GM23248 (cell line): ENCODE measurements around the gene MISP3. TPM values are rescaled to one million over a fixed set of nuclear protein-coding genes. Genes with fewer than 3 reads are reported as not detected.

ENCODE experiments used
- DNase-seq: peaks from one replicate; pipeline ENCODE4 v3.0.0-alpha.2; 2015
- H2AFZ ChIP-seq: fragments of 200-600 bp; sonication (generic); 2 replicates; pipeline ENCODE4 v1.6.1; 2016; ENCODE audit warnings: antibody characterized with exemption
- H3F3A ChIP-seq: fragments of 200-600 bp; sonication (generic); 2 replicates; pipeline ENCODE4 v1.6.1; 2016; ENCODE audit warnings: mild to moderate bottlenecking, antibody characterized with exemption, mixed run types; ENCODE audit not compliant: insufficient read depth
- H3K27ac ChIP-seq: fragments of 200-600 bp; sonication (generic); 2 replicates; pipeline ENCODE4 v1.5.1; 2016; ENCODE audit warnings: mild to moderate bottlenecking
- H3K27me3 ChIP-seq: fragments of 200-600 bp; sonication (generic); replicated peaks from 2 replicates; pipeline ENCODE4 v1.6.1; 2016; ENCODE audit warnings: mild to moderate bottlenecking; ENCODE audit not compliant: insufficient read depth
- H3K36me3 ChIP-seq: fragments of 200-600 bp; sonication (generic); 2 replicates; pipeline ENCODE4 v1.6.1; 2016; ENCODE audit warnings: low read depth, mild to moderate bottlenecking
- H3K4me1 ChIP-seq: fragments of 200-600 bp; sonication (generic); 2 replicates; pipeline ENCODE4 v1.6.1; 2016; ENCODE audit warnings: mild to moderate bottlenecking; ENCODE audit not compliant: insufficient read depth
- H3K4me2 ChIP-seq: fragments of 200-600 bp; sonication (generic); one replicate; pipeline ENCODE4 v1.6.1; 2016; ENCODE audit warnings: mild to moderate bottlenecking; ENCODE audit not compliant: unreplicated experiment
- H3K4me3 ChIP-seq: fragments of 200-600 bp; sonication (generic); 2 replicates; pipeline ENCODE4 v1.5.1; 2016; ENCODE audit warnings: mild to moderate bottlenecking
- H3K79me2 ChIP-seq: fragments of 200-600 bp; sonication (generic); 2 replicates; pipeline ENCODE4 v1.6.1; 2016; ENCODE audit warnings: mild to moderate bottlenecking; ENCODE audit not compliant: insufficient read depth
- H3K9ac ChIP-seq: fragments of 200-600 bp; sonication (generic); 2 replicates; pipeline ENCODE4 v1.6.1; 2016; ENCODE audit warnings: mild to moderate bottlenecking
- H3K9me2 ChIP-seq: fragments of 200-600 bp; sonication (generic); 2 replicates; pipeline ENCODE4 v1.6.1; 2016; ENCODE audit warnings: mixed run types, mild to moderate bottlenecking, moderate library complexity; ENCODE audit not compliant: insufficient read depth
- H3K9me3 ChIP-seq: fragments of 200-600 bp; sonication (generic); one replicate; pipeline ENCODE4 v1.6.1; 2017; ENCODE audit warnings: low read depth
- H4K20me1 ChIP-seq: fragments of 200-600 bp; sonication (generic); 2 replicates; pipeline ENCODE4 v1.6.0; 2016; ENCODE audit not compliant: insufficient read depth
- EZH2 ChIP-seq: fragments of 200-600 bp; sonication (generic); IDR thresholded peaks from 2 replicates; pipeline ENCODE4 v1.6.1; 2018; ENCODE audit warnings: antibody characterized with exemption, mild to moderate bottlenecking; ENCODE audit not compliant: insufficient read depth, poor library complexity, severe bottlenecking
- EZH2phosphoT487 ChIP-seq: fragments of 200-600 bp; sonication (generic); IDR thresholded peaks from 2 replicates; pipeline ENCODE4 v1.6.1; 2018; ENCODE audit warnings: antibody characterized with exemption, moderate library complexity, mild to moderate bottlenecking, low read depth; ENCODE audit not compliant: insufficient read depth
- WGBS, 2 experiments: methylation state at CpG; one replicate each; pipeline ENCODE4 v1.1.6; 2015 to 2017; ENCODE audit warnings: low lambda C conversion rate in 2 of 2, low coverage in 1 of 2; ENCODE audit errors: missing lambda C conversion rate in 2 of 2; 5-methylcytosine and 5-hydroxymethylcytosine counted together
- in situ Hi-C: fragments of 300-500 bp; cut with MboI; formaldehyde crosslinking; loops from 2 replicates; pipeline ENCODE4 v1.15.0; 2020
- polyA plus RNA-seq: library from polyadenylated mRNA; unstranded; fragments of >200 nt; fragmentation: Nextera tagmentation; extraction: Ambion mirVana; gene quantifications from 2 replicates; pipeline ENCODE4 v1.2.1, GENCODE V29; 2016
- total RNA-seq: library from RNA; depleted of rRNA; stranded (reverse); fragments of >200 nt; shearing (Covaris generic); gene quantifications from 2 replicates; pipeline ENCODE4 v1.2.3, GENCODE V29; 2014

The MISP3 gene
- total and polyA plus RNA-seq, 2 experiments from 2014 or later, result 1.3 to 2.7 TPM

DNA sequence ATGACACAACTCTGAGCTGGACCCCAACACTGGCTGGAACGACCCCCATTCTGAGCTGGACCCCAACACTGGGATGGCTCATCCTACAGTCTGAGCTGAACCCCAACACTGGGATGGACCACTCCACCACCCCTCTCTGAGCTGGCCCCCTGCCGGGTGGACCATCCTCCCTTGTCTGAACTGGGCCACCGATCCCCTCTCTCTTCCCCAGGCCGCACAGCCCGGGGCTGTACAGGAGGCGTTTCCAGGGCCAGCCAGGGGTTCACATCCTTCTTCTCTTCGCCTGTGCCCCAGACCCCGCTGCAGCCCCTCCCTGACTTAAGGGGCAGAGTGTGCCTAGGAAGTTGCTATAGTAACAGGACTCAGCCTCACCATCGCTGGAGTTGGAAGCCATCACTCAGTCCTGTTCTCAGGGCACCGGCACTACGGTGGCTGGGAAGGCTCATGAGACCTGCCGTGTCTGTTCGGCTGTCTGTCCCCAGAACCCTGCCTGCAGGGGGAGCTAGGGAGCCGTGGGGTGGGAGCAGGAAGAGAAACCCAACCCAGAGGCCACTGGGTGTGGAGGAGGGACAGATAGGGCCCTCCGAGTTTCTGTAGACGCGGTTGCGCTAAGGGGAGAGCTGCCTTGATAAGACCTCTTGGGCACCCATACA lies 41.3 kb downstream of the MISP3 start:
- Histone ChIP-seq H3F3A (peaks cover 2% of the 10 kb centered on the region), H3K4me3 (no peak overlapping the region), H3K4me2 (no peak overlapping the region), H3K9me3 (no peaks in the 10 kb centered on the region), H2AFZ (no peak overlapping the region; the same call in 1 of the 2 replicates), H4K20me1 (no peaks in the 10 kb centered on the region), H3K79me2 (peaks cover 81% of the 10 kb centered on the region), H3K27me3 (no peaks in the 10 kb centered on the region), H3K27ac (no peak overlapping the region), H3K36me3 (no peaks in the 10 kb centered on the region), H3K4me1 (peaks cover 33% of the 10 kb centered on the region), H3K9me2 (no peaks in the 10 kb centered on the region), H3K9ac (peak overlapping the region; percentile 43; the same call in 1 of the 2 replicates)
- 85 to 86% methylated on average over 16 to 18 of the region's 18 CpGs for WGBS, 2 experiments
- in situ Hi-C loops, result no loop called here
- no peak for DNase-seq
- TF ChIP-seq EZH2, result no peak
- no peak for TF ChIP-seq EZH2phosphoT487

DNA sequence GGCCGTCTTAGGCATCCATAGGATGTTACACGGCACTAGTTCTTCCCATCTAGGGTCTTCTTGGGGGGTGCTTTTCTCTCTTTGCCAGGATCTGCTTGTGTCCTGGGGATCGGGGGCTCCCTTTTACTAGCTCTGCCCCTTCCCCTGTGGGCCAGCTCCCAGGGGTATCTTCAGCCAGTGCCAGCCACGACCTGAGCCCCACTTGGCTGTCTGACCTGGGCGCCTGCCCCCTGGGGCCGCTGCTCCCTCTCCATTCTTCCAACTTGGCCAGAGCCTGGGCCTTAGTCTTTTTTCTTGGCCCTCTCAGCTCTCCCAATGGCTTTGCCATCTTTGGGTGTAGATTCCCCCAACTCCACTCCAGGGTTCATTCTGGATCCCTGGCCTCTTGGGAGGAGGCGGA lies 41.9 kb downstream of the MISP3 start:
- in situ Hi-C loops, result no loop called here
- no peak for DNase-seq
- no peaks in the 10 kb centered on the region for H3K27me3 ChIP-seq
- H3K4me2 ChIP-seq, result no peak overlapping the region
- H4K20me1 ChIP-seq, result no peaks in the 10 kb centered on the region
- peaks cover 38% of the 10 kb centered on the region for H3K4me1 ChIP-seq
- H3K4me3 ChIP-seq, result no peak overlapping the region
- H2AFZ ChIP-seq, result no peak overlapping the region
- no peak overlapping the region for H3K9ac ChIP-seq
- H3K27ac ChIP-seq, result no peak overlapping the region
- H3K36me3 ChIP-seq, result no peaks in the 10 kb centered on the region
- no peak for TF ChIP-seq EZH2phosphoT487
- no peak for TF ChIP-seq EZH2
- peaks cover 75% of the 10 kb centered on the region for H3K79me2 ChIP-seq
- 87 to 91% methylated on average over 7 of the region's 7 CpGs for WGBS, 2 experiments
- H3K9me3 ChIP-seq, result no peaks in the 10 kb centered on the region
- peaks cover 7% of the 10 kb centered on the region for H3F3A ChIP-seq
- H3K9me2 ChIP-seq, result no peaks in the 10 kb centered on the region

DNA sequence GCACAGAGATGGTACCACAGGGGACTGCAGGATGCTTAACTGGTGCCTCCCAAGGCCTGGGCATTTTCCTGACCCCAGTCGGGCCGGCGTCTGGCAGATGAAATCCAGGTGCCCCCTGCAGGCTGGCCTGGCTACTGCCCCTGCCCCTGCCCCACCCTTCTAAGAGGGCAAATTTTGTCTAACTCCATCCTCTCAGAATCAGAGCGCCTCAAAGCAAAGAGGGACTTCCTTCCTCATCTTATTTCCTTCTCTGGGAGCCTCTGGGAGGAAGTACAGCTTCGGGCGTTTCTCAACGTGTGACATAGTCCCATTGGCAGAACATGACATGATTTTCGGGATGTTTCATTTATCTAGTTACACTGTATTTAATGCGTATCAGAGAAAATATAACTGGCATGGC lies 42.3 kb downstream of the MISP3 start:
- Histone ChIP-seq H3K27ac (no peak overlapping the region), H3K27me3 (no peaks in the 10 kb centered on the region), H3K9me3 (no peaks in the 10 kb centered on the region), H4K20me1 (no peaks in the 10 kb centered on the region), H3K4me2 (no peak overlapping the region), H3K4me1 (peaks cover 40% of the 10 kb centered on the region), H3K9me2 (no peaks in the 10 kb centered on the region), H2AFZ (no peak overlapping the region), H3K36me3 (no peaks in the 10 kb centered on the region), H3F3A (peaks cover 11% of the 10 kb centered on the region), H3K4me3 (no peak overlapping the region), H3K9ac (no peak overlapping the region), H3K79me2 (peaks cover 73% of the 10 kb centered on the region)
- in situ Hi-C loops, result no loop called here
- peak; percentile 56 for DNase-seq
- TF ChIP-seq EZH2phosphoT487 (no peak), EZH2 (no peak)
- WGBS, 2 experiments, result 41 to 51% methylated on average over 8 to 9 of the region's 9 CpGs

DNA sequence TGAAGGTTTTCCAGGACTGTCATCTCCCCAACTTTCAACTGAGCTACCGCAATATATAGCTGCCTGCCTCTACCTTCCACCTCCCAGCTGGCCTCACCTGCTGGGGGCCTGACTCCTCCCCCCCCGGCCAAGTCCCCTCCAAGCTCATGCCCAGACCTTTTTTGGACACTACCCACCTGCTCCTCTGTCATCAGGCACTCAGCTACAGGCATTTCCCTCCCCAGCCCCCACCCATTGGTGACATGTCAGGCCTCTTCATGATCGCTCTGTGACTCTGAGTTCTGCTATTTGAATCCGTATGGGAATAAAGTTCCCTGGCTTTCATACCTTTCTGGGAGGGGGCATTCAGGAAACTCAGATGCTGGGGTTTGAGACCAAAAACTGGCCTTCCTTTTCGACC lies 43.2 kb downstream of the MISP3 start:
- H3K4me1 ChIP-seq, result peaks cover 40% of the 10 kb centered on the region
- H3K4me2 ChIP-seq, result peak overlapping the region; percentile 94
- H3F3A ChIP-seq, result peaks cover 12% of the 10 kb centered on the region
- peaks cover 64% of the 10 kb centered on the region for H3K79me2 ChIP-seq
- H3K27me3 ChIP-seq, result no peaks in the 10 kb centered on the region
- peak overlapping the region; percentile 93 for H3K4me3 ChIP-seq
- DNase-seq, result no peak
- H4K20me1 ChIP-seq, result no peaks in the 10 kb centered on the region
- H3K9me2 ChIP-seq, result no peaks in the 10 kb centered on the region
- no peak overlapping the region for H3K27ac ChIP-seq
- H3K9ac ChIP-seq, result peak overlapping the region; percentile 86; the same call in 1 of the 2 replicates
- H3K36me3 ChIP-seq, result no peaks in the 10 kb centered on the region
- H2AFZ ChIP-seq, result no peak overlapping the region
- 69 to 79% methylated on average over 5 of the region's 5 CpGs for WGBS, 2 experiments
- H3K9me3 ChIP-seq, result no peaks in the 10 kb centered on the region
- in situ Hi-C loops, result no loop called here
- TF ChIP-seq EZH2phosphoT487, result no peak
- no peak for TF ChIP-seq EZH2
